ENCODE measurements around the gene C19orf25.
"Not testable (repeated sequence)": the region's sequence is repeated elsewhere in the genome, so short reads cannot be mapped to it uniquely, and the experiment has no call there.

Gene C19orf25

DNA sequence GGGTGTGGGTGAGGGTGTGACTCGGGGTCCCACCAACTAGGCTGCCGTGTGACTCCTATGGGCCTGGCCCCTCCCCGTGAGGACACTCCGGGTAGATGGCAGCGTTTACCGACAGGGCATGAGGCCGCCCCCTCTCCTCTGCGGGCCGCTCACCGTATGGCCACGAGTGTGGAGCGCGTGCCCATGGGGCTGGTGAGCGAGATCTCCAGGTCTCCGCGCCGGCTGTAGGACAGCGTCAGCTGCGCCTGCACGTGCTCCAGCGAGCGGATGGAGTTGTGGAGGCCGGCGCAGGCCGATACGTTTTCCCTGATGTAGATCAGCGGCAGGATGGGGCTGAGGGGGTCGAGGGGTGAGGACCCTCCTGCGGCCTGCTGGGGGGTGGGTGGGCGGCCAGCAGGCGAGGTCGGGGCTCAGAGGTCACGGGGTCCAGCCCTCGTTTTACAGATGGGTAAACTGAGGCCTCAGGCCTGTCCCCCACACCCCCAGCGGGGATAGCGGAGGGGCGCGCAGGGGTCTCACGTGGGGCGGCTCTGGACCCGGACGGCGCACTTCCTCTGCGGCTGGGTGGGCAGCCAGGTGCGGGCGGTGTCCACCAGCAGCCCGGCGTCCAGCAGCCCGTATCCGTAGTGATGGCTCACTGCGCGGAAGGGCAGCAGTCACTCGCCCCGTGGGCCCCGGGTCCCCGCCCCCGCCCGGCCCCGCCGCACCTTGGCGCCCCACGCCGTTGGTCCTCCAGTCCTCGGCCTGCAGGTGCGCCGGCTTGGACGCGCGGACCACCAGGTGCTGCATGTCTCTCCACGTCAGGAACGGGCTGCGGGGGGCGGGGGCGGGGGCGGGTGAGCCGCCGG, 4.3 kb upstream of the C19orf25 start:
- Mint-ChIP-seq H3K4me3 (no peak overlapping the region), H3K27me3 (ENCODE audit: low read depth) (no peaks in the 10 kb centered on the region), H3K36me3 (ENCODE audit: low read depth) (peaks cover 3% of the 10 kb centered on the region), H3K9me3 (no peaks in the 10 kb centered on the region), H3K27ac (no peak overlapping the region), H3K4me1 (ENCODE audit: low read depth) (peaks cover 7% of the 10 kb centered on the region)

DNA sequence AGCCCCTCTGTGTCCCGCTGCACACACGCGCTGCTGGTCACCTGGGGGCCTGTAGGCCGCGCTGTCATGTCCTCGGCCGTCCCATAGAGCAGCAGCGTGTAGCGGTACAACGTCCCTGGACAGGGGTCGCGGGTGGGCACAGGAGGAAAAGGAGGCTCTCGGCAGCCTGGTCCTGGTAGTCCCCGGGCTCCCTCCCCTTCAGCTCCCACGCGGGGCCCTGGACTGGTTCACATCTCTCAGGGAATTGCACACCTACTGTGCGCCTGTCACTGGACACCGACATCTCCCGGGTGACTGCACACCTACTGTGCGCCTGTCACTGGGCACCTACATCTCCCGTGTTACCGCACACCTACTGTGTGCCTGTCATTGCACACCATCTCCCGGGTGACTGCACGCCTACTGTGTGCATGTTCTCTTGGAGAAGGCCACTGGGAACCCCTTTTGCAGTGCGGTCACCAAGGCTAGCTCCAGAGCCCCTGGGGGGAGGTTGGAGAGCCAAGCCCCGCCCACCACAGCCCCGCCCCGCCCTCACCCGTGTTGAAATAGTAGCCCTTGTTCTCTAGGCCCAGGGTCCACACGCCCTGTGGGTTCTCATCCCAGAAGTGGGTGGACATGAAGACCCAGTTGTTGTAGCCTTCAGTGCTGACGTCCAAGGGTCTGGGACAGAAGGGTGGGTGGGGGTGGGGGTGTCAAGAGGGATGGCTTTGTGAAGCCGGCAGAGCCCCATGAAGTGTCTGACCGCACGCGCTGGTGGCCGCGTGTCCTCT, 3.5 kb upstream of the C19orf25 start:
- H3K27me3 Mint-ChIP-seq (ENCODE audit: low read depth): no peaks in the 10 kb centered on the region
- no peak overlapping the region for H3K27ac Mint-ChIP-seq
- peaks cover 3% of the 10 kb centered on the region for H3K36me3 Mint-ChIP-seq (ENCODE audit: low read depth)
- no peak overlapping the region for H3K4me3 Mint-ChIP-seq
- H3K9me3 Mint-ChIP-seq: no peaks in the 10 kb centered on the region
- H3K4me1 Mint-ChIP-seq (ENCODE audit: low read depth): peaks cover 7% of the 10 kb centered on the region

- Mint-ChIP-seq H3K36me3 (ENCODE audit: low read depth) (peaks cover 3% of the 10 kb centered on the region), H3K9me3 (no peaks in the 10 kb centered on the region), H3K27me3 (ENCODE audit: low read depth) (no peaks in the 10 kb centered on the region), H3K4me1 (ENCODE audit: low read depth) (peaks cover 12% of the 10 kb centered on the region), H3K4me3 (no peak overlapping the region), H3K27ac (no peak overlapping the region)
Measured at GRCh38 chr19:1481893-1482360, 2.9 kb upstream of the C19orf25 start.

- H3K27me3 Mint-ChIP-seq (ENCODE audit: low read depth): no peaks in the 10 kb centered on the region
- no peak overlapping the region for H3K27ac Mint-ChIP-seq
- H3K9me3 Mint-ChIP-seq: no peaks in the 10 kb centered on the region
- no peak overlapping the region for H3K4me3 Mint-ChIP-seq
- H3K4me1 Mint-ChIP-seq (ENCODE audit: low read depth): peaks cover 12% of the 10 kb centered on the region
- peaks cover 3% of the 10 kb centered on the region for H3K36me3 Mint-ChIP-seq (ENCODE audit: low read depth)
Measured at GRCh38 chr19:1481224-1481892, 2.3 kb upstream of the C19orf25 start.

DNA sequence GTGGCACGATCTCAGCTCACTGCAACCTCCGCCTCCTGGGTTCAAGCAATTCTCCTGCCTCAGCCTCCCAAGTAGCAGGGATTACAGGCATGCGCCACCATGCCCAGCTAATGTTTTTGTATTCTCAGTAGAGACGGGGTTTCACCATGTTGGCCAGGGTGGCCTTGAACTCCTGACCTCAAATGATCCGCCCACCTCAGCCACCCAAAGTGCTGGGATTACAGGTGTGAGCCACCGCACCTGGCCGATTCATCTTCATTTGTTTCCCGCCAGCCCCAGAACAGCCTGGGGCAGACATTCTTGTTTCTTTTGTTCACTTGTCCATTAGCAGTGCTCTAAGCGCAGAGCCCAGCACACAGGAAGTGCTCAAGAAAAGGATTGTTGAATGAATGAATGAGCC, 2.0 kb downstream of the C19orf25 start:
- not testable (repeated sequence) for H3K27me3 Mint-ChIP-seq (ENCODE audit: low read depth); H3K4me3 Mint-ChIP-seq; H3K36me3 Mint-ChIP-seq (ENCODE audit: low read depth); H3K9me3 Mint-ChIP-seq; H3K27ac Mint-ChIP-seq
- H3K4me1 Mint-ChIP-seq (ENCODE audit: low read depth): peaks cover 12% of the 10 kb centered on the region

GRCh38 chr19:1475751-1476437, 3.1 kb downstream of the C19orf25 start:
- H3K9me3 Mint-ChIP-seq: no peaks in the 10 kb centered on the region
- no peak overlapping the region for H3K4me3 Mint-ChIP-seq
- H3K36me3 Mint-ChIP-seq (ENCODE audit: low read depth): peaks cover 5% of the 10 kb centered on the region
- peaks cover 13% of the 10 kb centered on the region for H3K4me1 Mint-ChIP-seq (ENCODE audit: low read depth)
- H3K27ac Mint-ChIP-seq: no peak overlapping the region
- H3K27me3 Mint-ChIP-seq (ENCODE audit: low read depth): peaks cover 8% of the 10 kb centered on the region

- Mint-ChIP-seq H3K27ac (no peak overlapping the region), H3K4me3 (no peak overlapping the region), H3K27me3 (ENCODE audit: low read depth) (peaks cover 8% of the 10 kb centered on the region), H3K9me3 (no peaks in the 10 kb centered on the region), H3K4me1 (ENCODE audit: low read depth) (peaks cover 10% of the 10 kb centered on the region), H3K36me3 (ENCODE audit: low read depth) (peaks cover 5% of the 10 kb centered on the region)
Measured at GRCh38 chr19:1474765-1475351, 4.2 kb downstream of the C19orf25 start.

- peaks cover 8% of the 10 kb centered on the region for H3K27me3 Mint-ChIP-seq (ENCODE audit: low read depth)
- no peak overlapping the region for H3K4me3 Mint-ChIP-seq
- H3K36me3 Mint-ChIP-seq (ENCODE audit: low read depth): peaks cover 4% of the 10 kb centered on the region
- H3K27ac Mint-ChIP-seq: no peak overlapping the region
- no peaks in the 10 kb centered on the region for H3K9me3 Mint-ChIP-seq
- H3K4me1 Mint-ChIP-seq (ENCODE audit: low read depth): peaks cover 9% of the 10 kb centered on the region
Measured at GRCh38 chr19:1474011-1474764, 4.8 kb downstream of the C19orf25 start.

DNA sequence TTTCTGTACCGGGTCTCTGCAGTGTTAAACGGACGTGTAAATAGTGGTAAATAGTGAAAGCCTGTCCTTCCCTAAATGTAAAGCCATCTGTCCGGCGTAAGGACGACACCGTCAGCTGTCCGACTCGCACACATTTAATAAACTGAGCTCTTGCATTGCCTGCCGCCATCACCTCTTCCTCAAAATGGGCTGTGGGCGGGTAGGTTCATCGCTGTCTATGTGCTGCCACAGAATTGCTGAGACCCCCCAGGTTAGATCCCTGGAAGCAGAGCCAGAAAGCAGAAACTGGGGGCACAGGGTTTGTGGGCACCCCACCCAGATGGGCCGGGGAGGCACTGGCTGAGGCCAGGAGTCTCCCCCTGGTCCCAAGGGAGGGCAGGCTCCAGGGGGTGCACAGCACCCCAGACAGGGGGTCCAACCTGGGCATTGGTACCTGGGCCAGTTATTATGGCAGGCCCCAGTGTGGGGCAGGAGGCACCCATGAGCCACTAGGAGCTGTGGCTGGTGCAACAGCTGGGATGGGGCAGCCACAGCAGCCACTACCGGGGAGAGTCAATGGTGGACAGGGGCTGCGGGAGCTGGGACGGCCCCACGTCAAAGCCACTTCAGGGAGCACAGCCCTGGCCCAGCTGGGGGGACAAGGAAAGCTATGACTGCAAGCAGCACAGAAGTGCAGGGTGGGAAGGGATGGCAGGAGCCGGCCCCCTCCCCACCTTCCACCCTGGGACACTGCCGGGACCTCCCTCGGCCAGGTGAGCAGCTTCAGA, 5.7 kb downstream of the C19orf25 start:
- Mint-ChIP-seq H3K9me3 (no peaks in the 10 kb centered on the region), H3K4me3 (no peak overlapping the region), H3K36me3 (ENCODE audit: low read depth) (peaks cover 2% of the 10 kb centered on the region), H3K4me1 (ENCODE audit: low read depth) (peaks cover 6% of the 10 kb centered on the region), H3K27ac (no peak overlapping the region), H3K27me3 (ENCODE audit: low read depth) (peaks cover 8% of the 10 kb centered on the region)

DNA sequence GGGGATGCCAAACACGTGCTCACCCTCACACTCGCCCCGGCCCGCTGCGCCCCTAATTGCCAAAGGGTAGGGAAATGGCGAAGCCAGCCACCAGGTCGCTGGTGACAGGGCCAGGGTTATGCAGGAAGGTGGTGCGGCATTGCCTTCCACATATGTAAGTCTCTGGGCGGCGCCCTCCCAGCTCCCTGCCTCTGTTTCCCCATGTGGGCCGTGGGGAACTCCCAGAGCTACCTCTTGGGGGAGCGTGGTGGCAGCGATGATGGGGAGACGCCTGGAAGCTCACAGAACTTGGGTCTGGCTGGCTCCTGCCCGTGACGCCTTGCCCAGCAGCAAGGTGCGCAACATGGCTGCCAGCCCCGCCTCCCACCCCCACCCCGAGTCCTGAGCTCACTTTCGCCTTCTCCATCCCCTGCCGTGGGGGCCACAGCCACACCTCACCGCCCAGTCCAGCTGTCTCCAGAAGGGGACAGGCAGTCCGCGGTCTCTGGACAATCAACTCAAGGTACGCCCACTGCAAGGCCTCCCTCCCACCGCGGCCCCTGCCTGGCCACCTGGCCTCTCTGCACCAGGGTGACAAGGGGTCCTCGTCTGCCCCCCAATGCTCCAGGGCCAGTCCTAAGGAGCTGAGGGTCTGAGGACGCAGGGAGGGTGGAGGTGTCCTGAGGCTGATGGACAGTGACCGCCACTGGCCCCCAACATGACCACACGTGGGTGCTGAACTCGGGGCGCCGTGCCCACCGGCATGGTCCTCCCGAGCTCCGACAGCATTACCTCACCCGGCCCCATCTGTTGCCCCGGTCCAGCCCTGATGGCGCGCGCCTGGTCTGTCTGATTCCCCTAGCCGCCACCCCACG, 6.6 kb downstream of the C19orf25 start:
- H3K27ac Mint-ChIP-seq: no peak overlapping the region
- peaks cover 6% of the 10 kb centered on the region for H3K4me1 Mint-ChIP-seq (ENCODE audit: low read depth)

GRCh38 chr19:1471515-1472160, 7.4 kb downstream of the C19orf25 start:
- peaks cover 2% of the 10 kb centered on the region for H3K36me3 Mint-ChIP-seq (ENCODE audit: low read depth)
- no peaks in the 10 kb centered on the region for H3K9me3 Mint-ChIP-seq
- H3K4me3 Mint-ChIP-seq: no peak overlapping the region
- H3K27me3 Mint-ChIP-seq (ENCODE audit: low read depth): peaks cover 8% of the 10 kb centered on the region
- H3K4me1 Mint-ChIP-seq (ENCODE audit: low read depth): peaks cover 2% of the 10 kb centered on the region
- H3K27ac Mint-ChIP-seq: no peak overlapping the region

More for the DNA sequence above, 6.6 kb downstream of the C19orf25 start:
- no peak overlapping the region for H3K4me3 Mint-ChIP-seq
- peaks cover 8% of the 10 kb centered on the region for H3K27me3 Mint-ChIP-seq (ENCODE audit: low read depth)
- no peaks in the 10 kb centered on the region for H3K9me3 Mint-ChIP-seq
- peaks cover 2% of the 10 kb centered on the region for H3K36me3 Mint-ChIP-seq (ENCODE audit: low read depth)

DNA sequence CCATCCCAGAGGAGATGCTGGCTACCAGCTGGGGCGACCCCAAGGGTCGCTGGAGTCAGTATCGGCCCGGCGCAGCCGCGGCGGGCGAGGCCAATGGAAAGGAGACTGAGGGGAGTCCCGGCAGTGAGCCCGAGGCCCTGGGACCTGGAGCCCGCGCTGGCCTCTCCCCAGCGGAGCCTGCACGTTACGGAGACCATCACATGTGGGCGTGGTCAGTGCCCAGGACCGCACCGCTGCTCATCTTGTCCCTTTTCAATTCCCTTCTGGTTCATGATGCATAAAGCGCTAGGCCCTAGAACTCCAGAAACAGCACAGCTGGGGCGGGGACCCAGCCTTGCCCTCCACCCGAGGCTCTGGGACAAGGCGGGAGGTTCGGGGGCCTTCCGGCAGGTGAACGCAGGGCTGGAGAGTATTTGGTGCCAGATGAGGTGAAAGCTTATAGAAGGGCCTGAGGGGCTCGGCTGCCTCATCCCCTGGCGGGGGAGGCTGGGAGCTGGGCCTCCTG, 8.0 kb downstream of the C19orf25 start:
- H3K27ac Mint-ChIP-seq: no peak overlapping the region
- peak overlapping the region; percentile 25 for H3K4me3 Mint-ChIP-seq
- H3K4me1 Mint-ChIP-seq (ENCODE audit: low read depth): peaks cover 2% of the 10 kb centered on the region
- H3K9me3 Mint-ChIP-seq: no peaks in the 10 kb centered on the region
- peaks cover 2% of the 10 kb centered on the region for H3K36me3 Mint-ChIP-seq (ENCODE audit: low read depth)
- peaks cover 8% of the 10 kb centered on the region for H3K27me3 Mint-ChIP-seq (ENCODE audit: low read depth)
